GM04504 (cell line): ENCODE measurements around the gene KREMEN1.
"Not testable (repeated sequence)": the region's sequence is repeated elsewhere in the genome, so short reads cannot be mapped to it uniquely, and the experiment has no call there.

Experiments used
- DNase-seq: peaks from one replicate; pipeline ENCODE4 v3.0.0-alpha.2; 2012; ENCODE audit warnings: low read depth

The KREMEN1 gene

DNA sequence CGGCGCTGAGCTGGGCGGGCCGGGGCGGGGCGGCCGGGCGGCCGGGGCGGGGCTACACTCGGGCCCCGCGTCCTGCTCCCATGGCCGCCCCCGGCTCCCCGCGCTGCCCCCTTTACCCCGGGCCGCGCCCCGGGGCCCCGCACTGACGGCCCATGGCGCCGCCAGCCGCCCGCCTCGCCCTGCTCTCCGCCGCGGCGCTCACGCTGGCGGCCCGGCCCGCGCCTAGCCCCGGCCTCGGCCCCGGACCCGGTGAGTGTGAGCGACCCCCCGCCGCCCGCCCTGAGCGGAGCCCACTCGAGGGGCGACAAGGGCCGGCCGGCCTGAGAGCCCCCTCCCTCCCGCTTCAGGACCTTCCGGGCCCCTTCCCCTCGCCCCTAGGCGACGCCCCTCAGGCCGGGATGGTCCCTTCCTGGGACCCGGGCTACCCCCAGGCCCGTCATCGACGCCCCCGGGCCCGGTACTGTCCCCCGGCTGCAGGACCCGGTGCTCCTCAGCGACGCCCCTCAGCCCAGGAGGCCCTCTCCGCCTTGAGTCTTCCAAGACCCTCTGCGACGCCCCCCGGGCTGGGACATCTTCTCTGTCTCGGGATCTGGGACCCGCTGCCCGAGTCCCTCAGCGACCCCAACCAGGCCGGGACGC, at the start of gene KREMEN1:
Gene KREMEN1 (plus strand): TSS at position 57 of the 639 bp plus-strand sequence. CDS start 96 bp downstream, at position 153.
- no peak for DNase-seq

GRCh38 chr22:29023172-29023796, 49.6 kb upstream of the KREMEN1 start:
- no peak for DNase-seq

GRCh38 chr22:29026579-29026978, 46.3 kb upstream of the KREMEN1 start:
- no peak for DNase-seq

DNA sequence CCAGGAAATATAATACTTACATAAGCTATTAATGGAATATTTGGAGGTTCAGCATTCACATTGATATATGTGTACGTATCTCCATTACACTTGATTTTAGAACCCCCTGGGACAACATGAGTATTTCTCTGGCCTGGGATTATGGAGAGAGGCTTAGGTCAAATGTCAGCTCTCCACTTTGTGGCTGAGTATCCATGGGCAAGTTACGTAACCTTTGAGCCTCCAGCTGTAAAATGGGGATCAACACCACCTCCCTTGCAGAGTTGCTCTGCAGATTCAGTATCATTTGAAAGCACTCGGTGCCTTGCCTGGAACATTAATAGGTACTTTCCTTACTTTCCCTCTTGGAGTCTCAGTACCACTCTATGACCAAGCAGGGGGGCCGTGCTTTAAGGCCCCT, 44.4 kb upstream of the KREMEN1 start:
- DNase-seq = no peak

DNA sequence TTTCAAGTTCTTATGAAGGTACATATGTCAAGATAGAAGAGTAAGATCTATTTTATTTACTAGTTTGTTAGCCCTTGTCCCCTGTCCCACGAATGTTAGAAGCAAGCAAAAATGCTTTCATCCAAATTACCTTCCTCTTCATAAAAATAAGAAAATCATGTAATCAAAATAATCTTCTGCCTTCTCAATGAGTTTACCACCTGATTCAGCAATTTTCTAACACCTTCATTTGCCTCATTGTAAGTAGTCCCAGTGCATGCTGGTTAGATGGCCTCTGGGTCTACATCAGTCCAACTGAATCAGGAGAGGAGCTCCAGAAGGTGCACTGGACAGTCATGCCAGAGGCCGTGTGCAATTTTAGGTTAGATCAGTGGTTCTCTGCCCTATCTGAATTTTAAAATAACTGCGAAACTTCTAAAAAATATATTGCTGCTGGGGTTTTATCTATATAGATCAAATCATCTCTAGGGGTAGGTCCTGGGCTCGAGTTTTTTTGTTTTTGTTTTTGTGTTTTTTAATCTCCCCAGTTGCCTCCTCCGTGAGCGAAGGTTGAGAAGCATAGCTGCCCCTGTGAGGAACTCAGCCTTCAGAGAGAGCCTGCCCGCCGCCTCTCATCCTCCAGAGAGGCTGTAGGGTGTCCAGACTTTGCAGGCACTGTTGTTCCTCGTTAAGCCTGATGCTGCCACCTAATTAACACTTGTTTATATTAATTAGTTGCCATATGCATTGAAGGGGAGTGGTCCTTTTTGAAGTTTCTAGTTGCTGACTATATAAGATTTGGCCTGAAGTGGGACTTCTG, 43.4 kb upstream of the KREMEN1 start:
- no peak for DNase-seq

GRCh38 chr22:29030016-29030617, 42.7 kb upstream of the KREMEN1 start:
- no peak for DNase-seq

DNA sequence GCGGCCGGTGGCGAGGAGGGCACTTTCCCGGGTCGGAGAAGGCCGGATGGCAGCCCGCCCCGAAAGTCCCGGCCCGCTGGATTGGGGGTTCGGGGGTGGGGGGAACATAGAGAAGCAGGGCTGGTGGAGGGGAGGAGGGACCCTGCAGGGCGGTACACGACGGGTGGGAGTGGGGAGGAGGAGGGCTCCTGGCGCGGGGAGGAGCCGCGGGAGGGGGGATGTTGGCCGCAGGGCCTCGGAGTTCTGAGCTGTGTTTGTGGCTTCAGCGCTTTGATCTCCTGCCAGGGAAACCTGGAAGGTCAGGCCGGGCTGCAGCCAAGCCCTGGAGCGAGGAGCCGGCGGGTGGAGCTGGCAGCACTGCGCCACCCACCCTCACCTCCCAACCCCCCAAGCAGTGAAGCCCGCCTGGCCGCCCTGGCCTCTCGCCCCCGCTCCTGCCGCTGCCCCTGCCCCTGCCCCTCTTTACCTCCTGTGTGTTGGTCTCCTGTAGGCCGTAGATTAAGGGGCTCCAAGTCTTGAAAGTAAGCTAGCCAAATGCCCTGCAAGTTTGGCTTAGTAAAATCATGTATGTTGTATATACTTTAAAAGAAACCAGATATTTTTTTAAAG, 42.1 kb upstream of the KREMEN1 start:
- DNase-seq = peak; percentile 30

GRCh38 chr22:29031227-29032011, 41.4 kb upstream of the KREMEN1 start:
- peak; percentile 79 for DNase-seq

GRCh38 chr22:29032014-29032475, 40.8 kb upstream of the KREMEN1 start:
- DNase-seq = no peak

DNA sequence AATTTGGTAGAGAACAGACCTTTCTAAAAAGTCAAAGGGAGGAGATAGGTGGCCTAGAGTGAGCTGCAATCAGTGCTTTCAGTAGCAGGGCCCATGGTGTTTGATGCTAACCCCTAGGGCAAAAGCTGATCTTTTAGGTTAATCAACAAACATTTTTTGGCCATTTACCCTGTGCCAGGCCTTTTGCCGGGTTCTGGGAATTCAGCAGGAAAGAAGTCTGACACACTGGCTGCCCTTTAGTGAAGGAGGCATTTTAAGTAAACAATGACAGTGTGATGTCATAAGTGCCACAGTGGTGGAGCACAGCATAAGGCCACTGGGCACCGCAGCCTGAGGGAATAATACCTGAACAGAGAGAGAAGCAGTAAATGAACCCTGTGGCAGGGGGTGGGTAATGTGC, 40.3 kb upstream of the KREMEN1 start:
- no peak for DNase-seq

DNA sequence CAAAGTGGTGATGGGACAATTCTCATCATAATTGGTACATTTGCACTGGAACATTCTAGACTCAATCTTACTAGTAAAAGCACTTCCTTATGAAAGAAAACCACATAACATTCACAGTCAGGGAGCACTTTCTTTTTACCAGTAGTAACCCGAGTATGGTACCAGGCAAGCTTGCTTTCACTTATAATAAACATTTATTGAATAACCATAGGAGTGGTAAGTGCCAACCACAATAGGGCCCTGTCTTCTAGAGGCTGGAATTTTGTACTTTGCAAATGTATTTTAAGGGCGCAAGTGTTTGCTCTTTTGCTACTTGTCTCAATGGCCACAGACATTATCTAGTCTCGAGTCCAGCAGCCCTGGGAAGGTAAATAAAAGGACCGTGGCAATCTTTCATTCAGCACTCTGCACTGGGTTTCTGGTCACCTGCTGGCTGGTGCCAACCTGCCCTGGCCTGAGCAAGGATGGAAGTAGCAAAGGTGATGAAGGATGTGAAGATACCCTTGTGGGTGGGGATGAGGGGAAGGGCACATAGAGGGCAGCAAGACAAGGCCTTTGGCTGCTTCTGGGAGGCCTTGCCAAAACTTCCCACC, 35.4 kb upstream of the KREMEN1 start:
- DNase-seq = no peak

GRCh38 chr22:29039148-29039547, 33.7 kb upstream of the KREMEN1 start:
- DNase-seq = no peak

DNA sequence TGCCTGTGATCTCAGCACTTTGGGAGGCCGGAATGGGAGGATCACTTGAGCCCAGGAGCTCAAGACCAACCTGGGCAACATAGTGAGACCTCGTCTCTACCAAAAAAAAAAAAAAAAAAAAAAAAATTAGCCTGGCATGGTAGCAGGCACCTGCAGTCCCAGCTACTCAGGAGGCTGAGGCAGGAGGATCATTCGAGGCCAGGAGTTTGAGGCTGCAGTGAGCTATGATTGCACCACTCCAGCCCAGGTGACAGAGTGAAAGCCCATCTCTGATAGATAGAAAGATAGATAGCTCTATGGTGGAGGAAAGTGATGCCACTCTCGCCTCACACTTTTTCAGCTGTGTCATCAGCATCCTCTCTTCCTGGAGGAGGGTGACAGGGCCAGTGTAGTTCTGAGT, 33.2 kb upstream of the KREMEN1 start:
- DNase-seq = not testable (repeated sequence)

GRCh38 chr22:29040385-29041275, 32.2 kb upstream of the KREMEN1 start:
- DNase-seq = peak; percentile 81

- no peak for DNase-seq
Observed at GRCh38 chr22:29041408-29041807, 31.4 kb upstream of the KREMEN1 start.

- DNase-seq = peak; percentile 32
Observed at GRCh38 chr22:29043906-29044575, 28.8 kb upstream of the KREMEN1 start.

- peak; percentile 51 for DNase-seq
Observed at GRCh38 chr22:29044657-29045176, 28.1 kb upstream of the KREMEN1 start.

DNA sequence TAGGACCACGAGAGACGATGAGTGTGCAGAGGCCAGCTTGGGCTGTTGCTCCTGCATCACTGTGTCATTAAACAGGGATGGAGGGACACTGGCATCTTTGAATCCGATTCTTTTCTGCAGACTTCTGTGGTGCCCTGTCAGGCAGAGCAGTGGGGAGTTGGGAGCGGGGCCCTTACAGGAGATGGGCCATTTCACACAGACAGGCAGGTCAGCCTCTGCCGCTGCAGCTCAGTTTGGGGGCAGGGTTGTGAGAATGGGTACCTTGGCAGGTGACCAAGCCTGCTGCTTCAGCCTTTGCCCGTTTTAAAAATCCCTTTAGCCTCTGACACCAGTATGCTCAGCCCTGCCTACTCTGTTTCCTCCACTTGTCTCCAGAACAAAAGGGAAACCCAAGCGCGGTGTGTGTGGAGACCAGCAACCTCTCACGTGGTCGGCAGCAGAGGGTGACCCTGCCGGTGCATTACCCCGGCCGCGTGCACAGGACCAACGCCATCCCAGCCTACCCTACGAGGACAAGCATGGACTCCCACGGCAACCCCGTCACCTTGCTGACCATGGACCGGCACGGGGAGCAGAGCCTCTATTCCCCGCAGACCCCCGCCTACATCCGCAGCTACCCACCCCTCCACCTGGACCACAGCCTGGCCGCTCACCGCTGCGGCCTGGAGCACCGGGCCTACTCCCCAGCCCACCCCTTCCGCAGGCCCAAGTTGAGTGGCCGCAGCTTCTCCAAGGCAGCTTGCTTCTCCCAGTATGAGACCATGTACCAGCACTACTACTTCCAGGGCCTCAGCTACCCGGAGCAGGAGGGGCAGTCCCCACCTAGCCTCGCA, 23.8 kb upstream of the KREMEN1 start:
- no peak for DNase-seq
